ENCODE measurements around the gene LEF1.
"Not testable (repeated sequence)": the region's sequence is repeated elsewhere in the genome, so short reads cannot be mapped to it uniquely, and the experiment has no call there.

LEF1 gene

GRCh38 chr4:108029016-108029720, 139.6 kb downstream of the LEF1 start:
- DNase-seq = no peak

GRCh38 chr4:108024878-108025165, 143.9 kb downstream of the LEF1 start:
- DNase-seq = no peak

- DNase-seq = no peak
Observed at GRCh38 chr4:108024085-108024877, 144.5 kb downstream of the LEF1 start.

GRCh38 chr4:108018884-108019187, 149.9 kb downstream of the LEF1 start:
- DNase-seq = no peak

- no peak for DNase-seq
Observed at GRCh38 chr4:108018040-108018883, 150.5 kb downstream of the LEF1 start.

- no peak for DNase-seq
Observed at GRCh38 chr4:108013955-108014354, 154.8 kb downstream of the LEF1 start.

GRCh38 chr4:108013327-108013726, 155.4 kb downstream of the LEF1 start:
- DNase-seq = no peak

GRCh38 chr4:108012382-108012781, 156.3 kb downstream of the LEF1 start:
- DNase-seq = not testable (repeated sequence)

GRCh38 chr4:108010167-108010566, 158.6 kb downstream of the LEF1 start:
- DNase-seq = no peak

- no peak for DNase-seq
Observed at GRCh38 chr4:108008721-108009120, 160.0 kb downstream of the LEF1 start.

GRCh38 chr4:108007984-108008383, 160.7 kb downstream of the LEF1 start:
- no peak for DNase-seq

- DNase-seq = no peak
Observed at GRCh38 chr4:108006361-108006760, 162.4 kb downstream of the LEF1 start.

- no peak for DNase-seq
Observed at GRCh38 chr4:108005807-108006206, 162.9 kb downstream of the LEF1 start.

- DNase-seq = no peak
Observed at GRCh38 chr4:108004646-108005045, 164.1 kb downstream of the LEF1 start.

GRCh38 chr4:108003982-108004515, 164.7 kb downstream of the LEF1 start:
- DNase-seq = no peak

GRCh38 chr4:108001540-108002135, 167.1 kb downstream of the LEF1 start:
- DNase-seq = no peak

- DNase-seq = no peak
Observed at GRCh38 chr4:107999932-108000539, 168.7 kb downstream of the LEF1 start.

GRCh38 chr4:107997794-107998193, 170.9 kb downstream of the LEF1 start:
- no peak for DNase-seq
